Measurements from ENCODE around the gene DMAC2. TPM values are rescaled to one million over a fixed set of nuclear protein-coding genes. Genes with fewer than 3 reads are reported as not detected.

The DMAC2 gene
- total and polyA plus RNA-seq, 2 of the 13 experiments (the other 11 are each of a cell fraction or from before 2014, with no cell fraction given) = 39.0 to 66.0 TPM

- TF ChIP-seq ZSCAN31 (CRISPR knock-in tag; IDR thresholded peaks at IDR 0.05; ENCODE audit: low read depth) (peak; percentile 42; the same call in 1 of the 2 replicates), PBX3 (CRISPR knock-in tag; IDR thresholded peaks at IDR 0.05; ENCODE audit: borderline replicate concordance) (no peak), THAP11 (CRISPR knock-in tag; IDR thresholded peaks at IDR 0.05) (no peak), ZSCAN30 (CRISPR knock-in tag; IDR thresholded peaks at IDR 0.05) (no peak), KLF15 (CRISPR knock-in tag; IDR thresholded peaks at IDR 0.05; ENCODE audit: borderline replicate concordance) (no peak), JUND (CRISPR knock-in tag; IDR thresholded peaks at IDR 0.05) (no peak), ZNF335 (CRISPR knock-in tag; IDR thresholded peaks at IDR 0.05) (peak; percentile 90), ZNF207 (IDR thresholded peaks at IDR 0.05; ENCODE audit: borderline replicate concordance) (no peak), FOXO1 (CRISPR knock-in tag; IDR thresholded peaks at IDR 0.05) (no peak), ZNF367 (CRISPR knock-in tag; IDR thresholded peaks at IDR 0.05; ENCODE audit: borderline replicate concordance) (no peak), ARID2 (CRISPR knock-in tag; IDR thresholded peaks at IDR 0.05; ENCODE audit: borderline replicate concordance) (no peak), PPARG (CRISPR knock-in tag; conservative IDR thresholded peaks at IDR 0.05) (0 out of 2 replicates have a peak, but pooled peaks have one; percentile 44), ZNF784 (CRISPR knock-in tag; IDR thresholded peaks at IDR 0.05; ENCODE audit: borderline replicate concordance) (no peak), KAT2B (IDR thresholded peaks at IDR 0.05; ENCODE audit: borderline replicate concordance, low read depth, low read length) (no peak), RELA (CRISPR knock-in tag; IDR thresholded peaks at IDR 0.05) (0 out of 2 replicates have a peak, but pooled peaks have one; percentile 56), ZNF574 (CRISPR knock-in tag; IDR thresholded peaks at IDR 0.05) (no peak), BRF2 (CRISPR knock-in tag; IDR thresholded peaks at IDR 0.05) (no peak), TFAP4 (IDR thresholded peaks at IDR 0.05; ENCODE audit: borderline replicate concordance, low read depth) (no peak), CCAR2 (optimal IDR thresholded peaks at IDR 0.05; ENCODE audit: low read depth, low read length) (no peak), MED1 (CRISPR knock-in tag; IDR thresholded peaks at IDR 0.05) (0 out of 2 replicates have a peak, but pooled peaks have one; percentile 5), ATF6 (CRISPR knock-in tag; conservative IDR thresholded peaks at IDR 0.05) (no peak)
These were observed 12.6 kb downstream of the DMAC2 start, which contains the start of gene B3GNT8 (continued) for GRCh38 chr19:41426952-41427646.

Measured in HepG2 (cell line).